Measurements from ENCODE around the gene RFFL. TPM values are rescaled to one million over a fixed set of nuclear protein-coding genes. Genes with fewer than 3 reads are reported as not detected.

RFFL gene
- total and polyA plus RNA-seq, 2 of the 4 experiments (the other 2 are of a cell fraction) = 11.6 to 19.2 TPM

GRCh38 chr17:35064516-35065215 is 1.2 kb upstream of the RFFL start:
- Histone ChIP-seq H2BK5ac (ENCODE audit: low read depth, low read length, poor library complexity, severe bottlenecking) (peak overlapping the region; percentile 68), H3K9me1 (ENCODE audit: insufficient read depth, low read length) (peaks cover 8% of the 10 kb centered on the region), H4K91ac (ENCODE audit: insufficient read depth, low read depth, low read length) (peak overlapping the region; percentile 84), H3K36me3 (ENCODE audit: control insufficient read depth, insufficient read depth, low read length) (peaks cover 3% of the 10 kb centered on the region), H3K18ac (ENCODE audit: low read depth, low read length) (peak overlapping the region; percentile 88), H3K27ac (ENCODE audit: insufficient read depth, low read length) (peak overlapping the region; percentile 82; the same call in 1 of the 2 replicates), H3K4me1 (ENCODE audit: control insufficient read depth, insufficient read depth, low read length) (peaks cover 8% of the 10 kb centered on the region), H3K23ac (ENCODE audit: low read depth, low read length) (peak overlapping the region; percentile 65; the same call in 1 of the 2 replicates), H2AK9ac (replicated peaks; ENCODE audit: low read depth, low read length, poor library complexity) (no peak overlapping the region), H4K8ac (ENCODE audit: low read depth in 2 of 2, low read length in 2 of 2) (peak overlapping the region in 1 of 2 experiments; percentile 76; a peak in 1 of 4 replicates), H3K27me3 (ENCODE audit: control insufficient read depth, insufficient read depth, low read length) (no peaks in the 10 kb centered on the region), H3K4me3 (ENCODE audit: insufficient read depth, low read depth, low read length) (no peak overlapping the region), H2BK120ac (ENCODE audit: low read depth, low read length) (peak overlapping the region; percentile 85), H4K5ac (ENCODE audit: low read depth, low read length) (peak overlapping the region; percentile 66; the same call in 1 of the 2 replicates), H3K4ac (ENCODE audit: low read depth, low read length) (peak overlapping the region; percentile 90), H4K20me1 (ENCODE audit: insufficient read depth, low read length) (no peaks in the 10 kb centered on the region), H3K9me3 (ENCODE audit: control insufficient read depth, insufficient read depth, low read length) (no peaks in the 10 kb centered on the region), H3K79me1 (ENCODE audit: low read depth in 1 of 2, low read length in 2 of 2) (peaks cover 24 to 68% of the 10 kb centered on the region in 2 experiments), H2AFZ (replicated peaks; ENCODE audit: low read length, poor library complexity) (no peak overlapping the region), H3K14ac (replicated peaks; ENCODE audit: low read depth, low read length) (peak overlapping the region; percentile 64; the same call in 1 of the 2 replicates), H2BK20ac (ENCODE audit: low read depth, low read length) (peak overlapping the region; percentile 83), H2AK5ac (ENCODE audit: low read depth, low read length) (peak overlapping the region; percentile 85; the same call in 1 of the 2 replicates), H3K56ac (ENCODE audit: extremely low read depth, insufficient read depth, low read length) (no peak overlapping the region), H3K4me2 (ENCODE audit: low read depth, low read length) (no peak overlapping the region), H3K9ac (ENCODE audit: low read depth, low read length) (peak overlapping the region; percentile 55; the same call in 1 of the 2 replicates), H2BK15ac (ENCODE audit: low read depth, low read length) (peak overlapping the region; percentile 81; the same call in 1 of the 3 replicates)
- CTCF ChIA-PET = interaction anchor here (0.6 to 1.4 kb wide), 5 partner anchors 10 to 483 kb away, joined by 3 to 7 read pairs (median 4); no protein-coding TSS in a partner anchor
- BruUV-seq (replicated peaks) = no TSS peak
- WGBS, 2 experiments (ENCODE audit: extremely low coverage in 2 of 2, insufficient read length in 1 of 2) = no CpG with 5 or more reads among the region's 3 CpGs
- TF ChIP-seq RCOR1 (IDR thresholded peaks at IDR 0.05; ENCODE audit: insufficient replicate concordance, low read length) (no peak), BHLHE40 (IDR thresholded peaks at IDR 0.05; ENCODE audit: low read depth, low read length) (no peak), SMC3 (IDR thresholded peaks at IDR 0.05; ENCODE audit: low read depth, low read length) (no peak), POLR2A (IDR thresholded peaks at IDR 0.05; ENCODE audit: low read depth, low read length) (no peak), MAZ (IDR thresholded peaks at IDR 0.05; ENCODE audit: borderline replicate concordance, low read depth, low read length) (no peak), CTCF (conservative IDR thresholded peaks at IDR 0.05; ENCODE audit: low read depth, low read length) (no peak), NFE2L2 (IDR thresholded peaks at IDR 0.05; ENCODE audit: low read depth, low read length) (no peak), CHD1 (IDR thresholded peaks at IDR 0.05; ENCODE audit: low read depth, low read length) (no peak)
- TF ChIP-seq, protein P1, sequence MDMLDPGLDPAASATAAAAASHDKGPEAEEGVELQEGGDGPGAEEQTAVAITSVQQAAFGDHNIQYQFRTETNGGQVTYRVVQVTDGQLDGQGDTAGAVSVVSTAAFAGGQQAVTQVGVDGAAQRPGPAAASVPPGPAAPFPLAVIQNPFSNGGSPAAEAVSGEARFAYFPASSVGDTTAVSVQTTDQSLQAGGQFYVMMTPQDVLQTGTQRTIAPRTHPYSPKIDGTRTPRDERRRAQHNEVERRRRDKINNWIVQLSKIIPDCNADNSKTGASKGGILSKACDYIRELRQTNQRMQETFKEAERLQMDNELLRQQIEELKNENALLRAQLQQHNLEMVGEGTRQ (IDR thresholded peaks at IDR 0.05; ENCODE audit: low read depth, low read length) = no peak
- ATAC-seq (ENCODE audit: low read depth) (no peak), DNase-seq (no peak)
- POLR2A ChIA-PET (ENCODE audit: unreplicated experiment) = interaction anchor here (1.3 kb wide), 1 partner anchor 42 kb away, joined by 3 read pairs; no protein-coding TSS in a partner anchor
- intact Hi-C loops (cut with micrococcal nuclease) = loop anchor here (5.0 kb wide), 1 partner anchor 42 kb away; no protein-coding TSS in a partner anchor
- dilution Hi-C loops (cut with HindIII; ENCODE audit: low sequenced_read_pairs, unreplicated experiment) = no loop called here
- in situ Hi-C loops (cut with MboI; ENCODE audit: low sequenced_read_pairs) = no loop called here
